Tibial nerve (tissue), 4 donors: Measurements from ENCODE around the gene TMCC1. TPM values are rescaled to one million over a fixed set of nuclear protein-coding genes. Genes with fewer than 3 reads are reported as not detected.

Source experiments
- DNase-seq, 2 donors: peaks; one replicate each; pipeline ENCODE4 v3.0.0-alpha.2; 2019; ENCODE audit warnings: low spot score in 2 of 2
- H3K27ac ChIP-seq, 4 donors: fragments of 200-600 bp; sonication (generic) in 3 of 4; one replicate each; pipeline ENCODE4 v1.5.1; 2017 to 2019; ENCODE audit warnings: mild to moderate bottlenecking in 1 of 4
- H3K27me3 ChIP-seq, 2 donors: fragments of 200-600 bp; sonication (generic) in 1 of 2; one replicate each; pipeline versions ENCODE4 v1.5.1 to v1.6.0; 2017 to 2019
- H3K36me3 ChIP-seq, 3 donors: fragments of 200-600 bp; sonication (generic); one replicate each; pipeline ENCODE4 v1.5.1; 2018 to 2019
- H3K4me1 ChIP-seq, 4 donors: fragments of 200-600 bp; sonication (generic) in 3 of 4; one replicate each; pipeline ENCODE4 v1.5.1; 2017 to 2019
- H3K4me3 ChIP-seq, 4 donors: fragments of 200-600 bp; sonication (generic) in 3 of 4; one replicate each; pipeline ENCODE4 v1.5.1; 2017 to 2019; ENCODE audit warnings: mild to moderate bottlenecking in 1 of 4, moderate library complexity in 1 of 4
- H3K9me3 ChIP-seq, 4 donors: fragments of 200-600 bp; sonication (generic) in 3 of 4; one replicate each; pipeline ENCODE4 v1.5.1; 2017 to 2019
- CTCF ChIP-seq, 5 experiments: fragments of 200-600 bp in 3 of 5; fragments of 450-650 bp in 2 of 5; sonication (generic) in 3 of 5; IDR thresholded peaks; one replicate each; pipeline ENCODE4 v1.5.1; 2016 to 2019; ENCODE audit warnings: antibody characterized with exemption in 5 of 5, mild to moderate bottlenecking in 3 of 5, moderate library complexity in 2 of 5
- EP300 ChIP-seq, 2 donors: sonication (generic); formaldehyde crosslinking; IDR thresholded peaks; one replicate each; pipeline ENCODE4 v1.6.1; 2017; ENCODE audit warnings: antibody characterized with exemption in 2 of 2, mild to moderate bottlenecking in 1 of 2
- POLR2A ChIP-seq, 2 donors: fragments of 450-650 bp; IDR thresholded peaks; one replicate each; pipeline ENCODE4 v1.6.1; 2017; ENCODE audit warnings: antibody characterized with exemption in 2 of 2, mild to moderate bottlenecking in 2 of 2, moderate library complexity in 2 of 2
- WGBS, 2 donors: methylation state at CpG; one replicate each; pipeline ENCODE4 v1.1.5; 2018; 5-methylcytosine and 5-hydroxymethylcytosine counted together
- total RNA-seq, 4 donors: library from RNA; depleted of rRNA; stranded (reverse); fragments of >200 nt; gene quantifications; one replicate each; pipeline ENCODE4 v1.1.0, GENCODE V29; 2016

TMCC1 gene
- total RNA-seq, 4 donors from 2014 or later = 19.9 to 27.9 (median 23.1) TPM

- no peak overlapping the region for H3K4me3 ChIP-seq
- TF ChIP-seq EP300 (IDR thresholded peaks at IDR 0.05) (no peak), POLR2A (IDR thresholded peaks at IDR 0.05) (no peak), CTCF (IDR thresholded peaks at IDR 0.05) (no peak)
- DNase-seq = no peak
- H3K4me1 ChIP-seq = peaks cover 0 to 36% (median 6%) of the 10 kb centered on the region in 4 donors
- H3K27ac ChIP-seq = no peak overlapping the region
- H3K9me3 ChIP-seq = no peaks in the 10 kb centered on the region
- H3K36me3 ChIP-seq = no peaks in the 10 kb centered on the region
- no peaks in the 10 kb centered on the region for H3K27me3 ChIP-seq
- WGBS, 2 donors = 95 to 99% methylated on average over 2 of the region's 2 CpGs
Measured at GRCh38 chr3:129692743-129693142, 200.8 kb downstream of the TMCC1 start.

- DNase-seq = no peak
- H3K36me3 ChIP-seq = no peaks in the 10 kb centered on the region
- no peaks in the 10 kb centered on the region for H3K9me3 ChIP-seq
- H3K27ac ChIP-seq = peak overlapping the region in 1 of 4 donors; percentile 4
- 94 to 98% methylated on average over 2 of the region's 2 CpGs for WGBS, 2 donors
- H3K27me3 ChIP-seq = no peaks in the 10 kb centered on the region
- H3K4me1 ChIP-seq = peaks cover 0 to 52% (median 9%) of the 10 kb centered on the region in 4 donors
- TF ChIP-seq EP300 (IDR thresholded peaks at IDR 0.05) = no peak
- TF ChIP-seq CTCF (IDR thresholded peaks at IDR 0.05) = no peak
- H3K4me3 ChIP-seq = no peak overlapping the region
Measured at GRCh38 chr3:129690963-129691362, 202.5 kb downstream of the TMCC1 start.

GRCh38 chr3:129690406-129690805 lies 203.1 kb downstream of the TMCC1 start:
- H3K4me3 ChIP-seq = no peak overlapping the region
- TF ChIP-seq CTCF (IDR thresholded peaks at IDR 0.05) (no peak), POLR2A (IDR thresholded peaks at IDR 0.05) (no peak), EP300 (IDR thresholded peaks at IDR 0.05) (peak in 1 of 2 donors; percentile 14)
- H3K4me1 ChIP-seq = peaks cover 0 to 52% (median 9%) of the 10 kb centered on the region in 4 donors
- H3K27ac ChIP-seq = peak overlapping the region in 2 of 4 donors; percentile 8 to 27
- no peaks in the 10 kb centered on the region for H3K9me3 ChIP-seq
- no peaks in the 10 kb centered on the region for H3K36me3 ChIP-seq
- peak in 1 of 2 donors; percentile 74 for DNase-seq
- no peaks in the 10 kb centered on the region for H3K27me3 ChIP-seq

GRCh38 chr3:129689036-129689435 lies 204.5 kb downstream of the TMCC1 start:
- Histone ChIP-seq H3K27me3 (no peaks in the 10 kb centered on the region), H3K36me3 (no peaks in the 10 kb centered on the region), H3K27ac (peak overlapping the region in 3 of 4 donors; percentile 10 to 63 (median 20)), H3K9me3 (no peaks in the 10 kb centered on the region), H3K4me3 (no peak overlapping the region), H3K4me1 (peaks cover 0 to 47% (median 9%) of the 10 kb centered on the region in 4 donors)
- TF ChIP-seq CTCF (IDR thresholded peaks at IDR 0.05) (no peak), POLR2A (IDR thresholded peaks at IDR 0.05) (no peak), EP300 (IDR thresholded peaks at IDR 0.05) (no peak)
- WGBS, 2 donors = 53 to 67% methylated on average over 3 of the region's 3 CpGs
- no peak for DNase-seq

GRCh38 chr3:129688271-129688895 lies 205.1 kb downstream of the TMCC1 start:
- TF ChIP-seq EP300 (IDR thresholded peaks at IDR 0.05) = no peak
- peak overlapping the region in 3 of 4 donors; percentile 21 to 35 (median 23) for H3K4me3 ChIP-seq
- H3K4me1 ChIP-seq = peaks cover 0 to 47% (median 9%) of the 10 kb centered on the region in 4 donors
- peak overlapping the region; percentile 10 to 67 (median 58) for H3K27ac ChIP-seq
- 34 to 47% methylated on average over 11 of the region's 11 CpGs for WGBS, 2 donors
- DNase-seq = peak; percentile 25 to 40
- H3K9me3 ChIP-seq = no peaks in the 10 kb centered on the region
- H3K27me3 ChIP-seq = no peaks in the 10 kb centered on the region
- H3K36me3 ChIP-seq = no peaks in the 10 kb centered on the region
